Esophagus (tissue), 2 donors: ENCODE results near the gene VSTM2B. TPM values are rescaled to one million over a fixed set of nuclear protein-coding genes. Genes with fewer than 3 reads are reported as not detected.

Experiments
- H3K27ac ChIP-seq, 2 donors: one replicate each; pipeline ENCODE4 v1.5.1; 2013; ENCODE audit warnings: low read depth in 2 of 2, mild to moderate bottlenecking in 2 of 2, inconsistent platforms in 1 of 2, low read length in 1 of 2, moderate library complexity in 1 of 2
- H3K27me3 ChIP-seq, 2 donors: one replicate each; pipeline ENCODE4 v1.6.1; 2013; ENCODE audit warnings: low read length in 2 of 2, control low read depth in 1 of 2, mild to moderate bottlenecking in 1 of 2; ENCODE audit not compliant: insufficient read depth in 2 of 2, control insufficient read depth in 1 of 2
- H3K36me3 ChIP-seq, 2 donors: one replicate each; pipeline ENCODE4 v1.6.1; 2013; ENCODE audit warnings: low read length in 1 of 2; ENCODE audit not compliant: control insufficient read depth in 2 of 2, insufficient read depth in 2 of 2
- H3K4me1 ChIP-seq, 2 donors: one replicate each; pipeline ENCODE4 v1.6.1; 2013; ENCODE audit warnings: low read length in 1 of 2; ENCODE audit not compliant: control insufficient read depth in 2 of 2, insufficient read depth in 2 of 2
- H3K4me3 ChIP-seq, 2 donors: one replicate each; pipeline ENCODE4 v1.5.1; 2013; ENCODE audit warnings: low read length in 2 of 2, mild to moderate bottlenecking in 2 of 2, low read depth in 1 of 2, moderate library complexity in 1 of 2
- H3K9me3 ChIP-seq, 2 donors: one replicate each; pipeline ENCODE4 v1.6.1; 2013; ENCODE audit warnings: mild to moderate bottlenecking in 2 of 2, low read depth in 1 of 2, low read length in 1 of 2, moderate library complexity in 1 of 2; ENCODE audit not compliant: control insufficient read depth in 2 of 2, insufficient read depth in 1 of 2
- WGBS, 2 donors: extraction: QIAGEN DNeasy Blood & Tissue Kit; methylation state at CpG; one replicate each; pipeline ENCODE4 v1.1.7; 2013; 5-methylcytosine and 5-hydroxymethylcytosine counted together
- polyA plus RNA-seq, 2 donors: library from polyadenylated mRNA; stranded (reverse); fragments of 200-250 nt; gene quantifications; one replicate each; pipeline ENCODE4 v1.2.3, GENCODE V29; 2013
- donor health status: healthy with polysubstance abuse.
- donor health status: Bipolar disorder and iron deficiency.

Gene VSTM2B
- polyA plus RNA-seq, 2 donors: not detected

DNA sequence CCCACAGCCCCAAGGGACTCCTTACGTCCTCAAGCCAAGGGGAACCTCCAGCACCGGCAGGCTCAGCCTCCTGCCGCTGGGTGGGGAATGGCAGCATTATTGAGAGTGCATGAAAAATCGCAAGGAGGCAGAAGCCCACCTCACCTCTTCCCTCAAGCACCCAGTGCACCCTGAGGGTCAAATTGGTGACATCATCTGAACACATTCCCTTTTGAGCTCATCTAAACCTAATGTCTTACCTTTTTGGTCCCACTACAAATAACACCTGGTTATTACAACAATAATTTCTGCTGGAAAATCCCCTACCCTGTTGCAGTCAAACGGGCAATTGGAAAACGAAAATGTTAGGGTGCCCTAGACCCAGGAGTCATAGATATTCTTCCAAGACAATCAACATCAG is 68.1 kb downstream of the VSTM2B start:
- Histone ChIP-seq H3K27me3 (peaks cover 0 to 4% of the 10 kb centered on the region in 2 donors), H3K4me3 (no peak overlapping the region), H3K9me3 (no peaks in the 10 kb centered on the region), H3K4me1 (no peaks in the 10 kb centered on the region), H3K36me3 (no peaks in the 10 kb centered on the region), H3K27ac (no peak overlapping the region)
- 69 to 73% methylated on average over 6 of the region's 6 CpGs for WGBS, 2 donors

DNA sequence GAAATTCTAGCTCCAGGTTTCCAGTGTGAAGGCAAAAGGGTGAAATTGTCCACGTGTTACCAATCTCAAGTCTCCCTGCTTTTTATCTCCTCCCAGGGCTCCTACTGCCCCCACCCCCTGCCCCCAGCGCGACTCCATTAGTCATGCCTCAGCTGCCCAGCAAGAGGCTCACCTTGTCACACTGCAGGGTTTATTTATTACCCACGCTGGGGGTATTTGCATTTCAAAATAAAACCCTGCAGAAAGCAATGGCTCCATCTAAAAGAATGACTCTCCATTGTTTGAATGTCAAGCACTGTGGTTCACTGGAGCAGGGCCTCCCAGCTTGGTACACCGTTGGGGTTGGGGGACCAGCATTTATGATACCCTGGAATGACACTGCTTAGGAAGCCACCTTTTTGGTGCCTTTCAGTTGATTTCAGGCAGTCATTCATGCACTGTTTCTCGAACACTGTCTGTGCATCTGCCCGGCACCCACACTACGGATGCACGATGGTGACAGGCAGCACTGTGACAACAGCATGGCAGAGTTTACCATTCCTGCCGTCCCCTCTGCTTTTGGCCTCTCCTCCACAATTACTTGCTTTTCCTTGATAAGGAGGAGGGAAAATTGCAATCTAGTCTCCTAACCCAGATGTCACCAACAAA is 70.4 kb downstream of the VSTM2B start:
- Histone ChIP-seq H3K36me3 (no peaks in the 10 kb centered on the region), H3K27me3 (peaks cover 0 to 4% of the 10 kb centered on the region in 2 donors), H3K27ac (no peak overlapping the region), H3K4me3 (no peak overlapping the region), H3K9me3 (no peaks in the 10 kb centered on the region), H3K4me1 (no peaks in the 10 kb centered on the region)
- 33 to 34% methylated on average over 10 of the region's 10 CpGs for WGBS, 2 donors

DNA sequence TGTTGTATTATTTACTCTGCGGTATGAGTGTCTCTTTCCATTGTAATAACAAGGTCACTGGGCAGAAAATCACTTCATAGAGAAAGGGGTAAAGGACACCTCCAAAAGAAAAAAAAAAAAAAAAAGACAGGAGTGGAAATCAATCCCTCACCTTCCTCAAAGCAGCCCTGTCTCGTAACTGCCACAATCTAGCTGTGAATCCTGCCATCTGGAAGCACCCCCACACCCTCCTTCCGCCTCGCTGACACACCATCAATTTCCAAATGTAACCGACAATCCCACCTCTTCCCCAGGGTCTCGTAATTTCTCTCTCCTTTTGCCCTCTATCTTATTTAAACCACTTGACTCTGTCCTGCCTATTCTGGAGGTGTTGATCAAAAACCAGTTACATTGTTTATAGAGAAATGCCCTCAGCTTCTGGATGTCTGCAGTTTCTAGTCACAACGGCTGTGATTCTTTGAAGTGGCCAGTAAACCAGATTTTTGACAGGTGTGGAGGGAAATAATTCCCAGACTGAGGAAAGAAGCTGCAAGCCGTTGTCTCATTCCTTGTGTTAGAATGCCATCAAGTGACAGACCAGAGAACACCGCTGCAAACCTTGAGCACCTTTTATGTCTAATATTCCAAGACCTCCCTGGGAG is 71.2 kb downstream of the VSTM2B start:
- WGBS, 2 donors: 29 to 33% methylated on average over 9 of the region's 9 CpGs
- H3K27ac ChIP-seq: no peak overlapping the region
- H3K4me3 ChIP-seq: no peak overlapping the region
- H3K9me3 ChIP-seq: no peaks in the 10 kb centered on the region
- no peaks in the 10 kb centered on the region for H3K4me1 ChIP-seq
- H3K27me3 ChIP-seq: peaks cover 0 to 4% of the 10 kb centered on the region in 2 donors
- no peaks in the 10 kb centered on the region for H3K36me3 ChIP-seq

DNA sequence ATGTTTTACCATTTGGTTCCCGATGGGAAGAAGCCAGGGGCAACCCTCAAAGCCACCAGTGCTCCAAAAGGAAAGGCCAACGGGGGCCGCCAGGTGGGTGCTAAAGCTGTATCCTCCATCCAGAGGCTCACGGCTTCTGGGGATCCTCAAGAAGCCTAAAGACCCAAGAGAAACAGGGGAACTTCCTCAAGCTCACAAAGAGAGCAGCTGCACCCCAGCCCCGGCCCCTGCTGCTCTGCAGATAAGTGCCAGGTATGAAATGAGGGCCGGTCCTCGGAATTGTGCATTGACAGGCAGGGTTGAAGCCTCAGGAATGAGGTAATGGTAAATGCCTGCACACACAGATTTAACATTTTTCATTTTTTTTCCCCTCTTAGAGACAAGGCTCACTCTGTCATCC is 72.2 kb downstream of the VSTM2B start:
- no peak overlapping the region for H3K4me3 ChIP-seq
- peaks cover 0 to 4% of the 10 kb centered on the region in 2 donors for H3K27me3 ChIP-seq

DNA sequence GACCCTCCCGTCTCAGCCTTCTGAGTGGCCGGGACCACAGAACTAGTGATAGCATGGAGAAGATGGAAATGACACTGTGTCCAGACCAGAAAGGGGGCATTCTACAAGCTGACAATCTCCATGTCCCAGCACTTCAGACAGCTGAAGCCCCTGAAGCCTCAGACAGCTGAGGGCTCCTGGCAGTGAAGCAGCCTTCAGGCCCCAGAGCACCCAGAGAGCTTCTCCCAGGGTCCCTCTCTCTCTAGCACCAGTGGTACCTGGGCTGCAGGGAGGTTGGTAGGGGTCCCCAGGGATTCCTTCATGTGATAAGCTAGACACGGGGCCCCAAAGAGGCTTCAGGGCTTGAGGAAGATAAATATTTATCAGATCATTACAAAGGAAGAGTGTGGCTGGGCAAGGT is 72.7 kb downstream of the VSTM2B start:
- Histone ChIP-seq H3K27me3 (peaks cover 0 to 4% of the 10 kb centered on the region in 2 donors), H3K27ac (no peak overlapping the region), H3K4me3 (no peak overlapping the region), H3K9me3 (no peaks in the 10 kb centered on the region), H3K36me3 (no peaks in the 10 kb centered on the region), H3K4me1 (no peaks in the 10 kb centered on the region)
- 62 to 64% methylated on average over 3 of the region's 3 CpGs for WGBS, 2 donors

More for the DNA sequence above, 72.2 kb downstream of the VSTM2B start:
- Histone ChIP-seq H3K36me3 (no peaks in the 10 kb centered on the region), H3K9me3 (no peaks in the 10 kb centered on the region), H3K27ac (no peak overlapping the region), H3K4me1 (no peaks in the 10 kb centered on the region)
- 56 to 59% methylated on average over 7 of the region's 7 CpGs for WGBS, 2 donors

DNA sequence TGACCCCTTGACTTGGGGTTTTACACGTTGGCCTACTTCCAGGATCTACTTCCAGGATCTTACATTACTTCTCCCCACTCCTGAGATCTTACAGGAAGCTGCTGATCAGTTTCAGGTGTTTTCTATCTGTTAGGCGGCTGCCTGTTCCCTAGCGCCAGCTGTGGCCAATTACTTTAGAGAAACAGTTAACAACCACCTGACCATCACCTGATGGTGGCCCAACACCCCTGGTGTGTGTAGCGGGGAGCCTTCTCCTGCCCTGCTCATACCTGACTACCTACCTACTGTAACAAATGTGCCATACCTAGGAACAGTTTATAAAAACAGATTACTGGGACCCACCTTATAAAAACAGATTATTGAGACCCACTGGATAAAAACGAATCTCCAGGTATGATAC is 77.5 kb downstream of the VSTM2B start:
- no peak overlapping the region for H3K27ac ChIP-seq
- no peaks in the 10 kb centered on the region for H3K27me3 ChIP-seq
- H3K4me1 ChIP-seq: no peaks in the 10 kb centered on the region
- 69 to 72% methylated on average over 5 of the region's 5 CpGs for WGBS, 2 donors
- no peak overlapping the region for H3K4me3 ChIP-seq
- no peaks in the 10 kb centered on the region for H3K9me3 ChIP-seq
- H3K36me3 ChIP-seq: no peaks in the 10 kb centered on the region

DNA sequence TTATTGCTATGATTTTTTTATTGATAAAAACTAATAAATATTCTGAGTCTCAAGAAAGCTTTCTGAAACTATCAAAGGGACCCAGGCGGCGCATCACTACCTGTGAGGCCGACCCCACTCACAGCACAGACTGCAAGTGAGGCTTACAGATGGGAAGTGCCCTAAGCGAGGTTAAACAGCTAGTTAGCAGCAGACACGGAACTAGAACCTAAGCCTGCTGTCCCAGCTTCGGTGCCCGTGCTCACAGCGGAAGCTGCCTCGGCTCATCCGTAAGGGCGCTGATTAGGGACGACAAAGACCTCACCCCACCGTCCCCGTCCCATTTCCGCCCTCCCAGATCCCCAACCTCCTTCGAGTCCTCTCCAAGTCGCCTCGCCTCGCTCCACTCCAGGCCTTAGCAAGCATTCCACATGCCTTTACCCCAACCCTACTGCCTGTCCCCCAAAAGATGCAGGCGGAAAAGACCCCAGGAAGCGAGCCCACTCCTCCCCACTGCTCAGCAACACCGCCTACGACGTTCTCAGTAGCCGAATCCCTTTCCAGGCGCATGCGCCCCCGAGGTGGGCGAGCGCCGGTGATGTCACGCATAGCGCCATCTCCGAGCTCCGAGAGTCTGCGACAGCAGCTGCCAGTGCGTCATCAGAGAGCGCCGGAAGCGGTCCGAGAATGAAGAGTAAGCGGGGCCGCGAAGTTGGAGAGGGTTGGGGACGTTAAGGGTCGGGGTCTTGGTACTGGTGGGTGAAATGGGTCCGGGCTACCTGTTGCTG is 80.0 kb downstream of the VSTM2B start, which contains the start of gene POP4:
TSS of gene POP4 (plus strand) at position 631 of the 767 bp plus-strand sequence. CDS start at position 667, 36 bp downstream.
- Histone ChIP-seq H3K27ac (peak within 1 kb of the TSS; percentile 90 to 99), H3K27me3 (no peaks in the 10 kb centered on the region), H3K4me1 (no peaks in the 10 kb centered on the region), H3K9me3 (no peaks in the 10 kb centered on the region), H3K4me3 (peak within 1 kb of the TSS; percentile 70 to 98), H3K36me3 (peaks cover 3 to 6% of the 10 kb centered on the region in 2 donors)
- WGBS, 2 donors: 0 to 1% methylated on average over 47 of the region's 47 CpGs

DNA sequence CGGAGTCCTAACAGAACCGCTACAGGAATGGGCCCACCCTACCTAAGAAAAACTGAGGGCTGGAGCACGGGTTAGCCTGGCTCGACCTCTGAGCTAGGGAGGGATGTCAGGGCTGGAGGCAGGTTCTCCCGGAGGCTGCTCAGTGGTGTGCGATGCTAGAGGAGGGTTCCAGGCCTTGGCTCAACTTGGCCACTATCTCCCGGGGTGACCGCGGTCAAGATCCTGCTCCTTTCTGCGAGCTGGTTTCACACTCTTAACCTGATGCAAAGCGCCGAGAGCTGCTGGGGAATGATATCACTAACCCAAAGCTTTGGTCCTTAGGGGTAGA is 80.6 kb downstream of the VSTM2B start:
- Histone ChIP-seq H3K4me1 (no peaks in the 10 kb centered on the region), H3K36me3 (peaks cover 6 to 8% of the 10 kb centered on the region in 2 donors), H3K4me3 (peak overlapping the region; percentile 70 to 98), H3K27ac (peak overlapping the region; percentile 90 to 99), H3K27me3 (no peaks in the 10 kb centered on the region), H3K9me3 (no peaks in the 10 kb centered on the region)
- WGBS, 2 donors: 1% methylated on average over 12 of the region's 12 CpGs

DNA sequence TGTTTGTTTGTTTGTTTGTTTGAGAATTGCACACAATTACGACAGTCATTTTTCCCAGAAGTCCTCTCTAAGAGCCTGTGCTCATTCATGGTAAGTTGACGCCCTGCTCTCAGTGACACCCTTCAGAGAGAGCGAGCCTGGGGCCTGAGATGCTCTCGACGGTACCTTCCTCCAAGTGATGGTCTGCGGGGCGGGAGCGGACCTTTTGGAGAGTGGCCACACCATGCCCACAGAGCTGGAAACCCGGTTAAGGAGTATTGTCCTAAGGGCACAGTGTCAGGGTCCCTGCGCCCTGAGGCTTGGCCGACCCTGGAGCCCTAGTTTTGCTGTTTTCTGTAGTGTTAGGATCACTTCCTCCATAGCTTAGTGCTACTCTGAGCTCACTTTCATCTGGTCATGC is 83.8 kb downstream of the VSTM2B start:
- Histone ChIP-seq H3K27ac (no peak overlapping the region), H3K27me3 (no peaks in the 10 kb centered on the region), H3K9me3 (no peaks in the 10 kb centered on the region), H3K4me1 (no peaks in the 10 kb centered on the region), H3K36me3 (peaks cover 32 to 37% of the 10 kb centered on the region in 2 donors), H3K4me3 (no peak overlapping the region)
- WGBS, 2 donors: 89 to 91% methylated on average over 11 of the region's 11 CpGs
